KOPT-K1 (cell line): ENCODE results near the gene RAE1.

ENCODE experiments used
- H3K27ac ChIP-seq: fragments of 200-600 bp; sonication (generic); 2 replicates; pipeline ENCODE4 v1.5.1; 2016; ENCODE audit warnings: antibody characterized with exemption, mild to moderate bottlenecking, low read depth, low read length; ENCODE audit not compliant: poor library complexity, severe bottlenecking
- H3K36me3 ChIP-seq: fragments of 200-600 bp; sonication (generic); 2 replicates; pipeline ENCODE4 v1.5.1; 2017; ENCODE audit warnings: antibody characterized with exemption, mild to moderate bottlenecking, low read length, moderate library complexity; ENCODE audit not compliant: insufficient read depth
- H3K9me3 ChIP-seq: fragments of 200-600 bp; sonication (generic); 2 replicates; pipeline ENCODE4 v1.5.1; 2017; ENCODE audit warnings: antibody characterized with exemption, low read length, mild to moderate bottlenecking; ENCODE audit not compliant: insufficient read depth, poor library complexity, severe bottlenecking

The RAE1 gene

GRCh38 chr20:57385940-57386339 lies 34.9 kb downstream of the RAE1 start:
- Histone ChIP-seq H3K36me3 (peaks cover 12% of the 10 kb centered on the region), H3K9me3 (no peaks in the 10 kb centered on the region), H3K27ac (no peak overlapping the region)

DNA sequence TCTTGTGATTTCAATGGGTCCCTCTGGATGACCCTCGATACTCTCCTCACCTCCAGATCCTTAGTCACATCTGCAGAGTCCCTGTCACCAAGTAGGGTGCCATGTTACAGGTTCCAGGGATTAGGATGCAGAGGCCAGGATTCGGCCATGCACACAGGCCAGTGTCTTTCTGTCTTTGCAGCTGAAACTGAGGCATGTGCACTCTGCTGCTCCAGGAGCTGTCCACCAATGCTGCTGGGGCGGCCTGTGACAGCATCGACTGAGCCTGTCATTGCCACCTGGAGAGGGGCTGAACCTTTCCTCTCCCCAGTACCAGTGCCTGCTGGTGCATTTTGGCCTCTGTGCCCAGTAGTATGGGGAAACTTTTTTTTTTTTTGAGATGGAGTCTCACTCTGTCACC lies 35.7 kb downstream of the RAE1 start:
- Histone ChIP-seq H3K36me3 (peaks cover 5% of the 10 kb centered on the region; the same call in 1 of the 2 replicates), H3K9me3 (no peaks in the 10 kb centered on the region), H3K27ac (no peak overlapping the region)

DNA sequence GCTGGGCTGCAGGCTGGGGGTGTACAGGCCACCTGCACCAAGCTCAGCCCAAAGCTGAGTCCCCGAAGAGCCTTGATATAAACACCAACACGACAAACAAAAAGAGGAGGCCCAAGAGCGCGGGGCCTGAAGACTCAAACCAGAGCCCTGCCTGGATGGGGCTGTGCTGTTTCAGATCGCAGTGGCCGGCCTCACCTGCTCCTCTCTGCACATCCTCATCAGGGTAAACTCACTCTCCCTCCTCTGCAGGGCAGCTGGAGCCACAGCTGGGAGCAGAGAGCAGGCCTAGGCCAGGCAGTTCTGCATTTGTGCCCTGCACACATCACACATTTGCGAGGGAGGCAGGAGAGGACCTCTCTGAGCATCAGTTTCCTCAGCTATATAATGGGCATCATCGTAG lies 36.4 kb downstream of the RAE1 start:
- Histone ChIP-seq H3K36me3 (peaks cover 5% of the 10 kb centered on the region; the same call in 1 of the 2 replicates), H3K27ac (no peak overlapping the region), H3K9me3 (no peaks in the 10 kb centered on the region)

GRCh38 chr20:57387945-57388371 lies 36.9 kb downstream of the RAE1 start:
- Histone ChIP-seq H3K27ac (no peak overlapping the region), H3K36me3 (peaks cover 5% of the 10 kb centered on the region; the same call in 1 of the 2 replicates), H3K9me3 (no peaks in the 10 kb centered on the region)

DNA sequence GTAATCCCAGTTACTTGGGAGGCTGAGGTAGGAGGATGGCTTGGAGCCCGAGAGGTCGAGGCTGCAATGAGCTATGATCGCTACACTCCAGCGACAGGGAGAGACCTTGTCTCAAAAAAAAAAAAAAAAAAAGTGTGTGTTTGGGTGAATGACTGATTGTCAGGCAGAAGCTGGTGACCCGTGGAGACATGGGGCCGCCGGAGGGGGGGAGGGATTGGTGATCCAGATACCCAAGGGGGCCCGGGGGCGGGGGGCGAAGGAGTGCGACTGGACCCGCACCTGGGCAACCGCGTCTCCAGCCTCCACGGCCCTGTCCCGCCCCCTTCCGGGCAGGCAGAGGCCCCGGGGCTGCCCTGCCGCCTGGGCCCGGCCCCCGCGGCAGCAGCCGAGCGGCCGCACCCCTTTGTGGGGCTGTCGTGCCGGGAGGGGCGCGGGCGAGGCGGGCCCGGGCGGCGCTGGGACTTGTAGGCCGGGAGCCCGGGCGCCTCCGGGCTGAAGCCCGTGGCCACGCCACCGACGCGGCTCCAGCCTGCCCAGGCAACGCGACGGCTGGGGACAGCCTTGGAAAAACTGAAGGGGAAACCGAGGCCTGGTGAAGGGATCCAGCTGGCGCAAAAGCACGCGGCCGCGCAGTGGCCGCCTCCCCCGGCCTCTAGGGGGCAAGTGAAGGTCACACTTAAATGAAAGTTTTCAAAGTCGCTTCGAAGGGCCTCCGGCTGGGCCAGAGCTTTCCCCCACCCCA lies 38.1 kb downstream of the RAE1 start:
- no peaks in the 10 kb centered on the region for H3K9me3 ChIP-seq
- H3K36me3 ChIP-seq = peaks cover 12% of the 10 kb centered on the region
- no peak overlapping the region for H3K27ac ChIP-seq

DNA sequence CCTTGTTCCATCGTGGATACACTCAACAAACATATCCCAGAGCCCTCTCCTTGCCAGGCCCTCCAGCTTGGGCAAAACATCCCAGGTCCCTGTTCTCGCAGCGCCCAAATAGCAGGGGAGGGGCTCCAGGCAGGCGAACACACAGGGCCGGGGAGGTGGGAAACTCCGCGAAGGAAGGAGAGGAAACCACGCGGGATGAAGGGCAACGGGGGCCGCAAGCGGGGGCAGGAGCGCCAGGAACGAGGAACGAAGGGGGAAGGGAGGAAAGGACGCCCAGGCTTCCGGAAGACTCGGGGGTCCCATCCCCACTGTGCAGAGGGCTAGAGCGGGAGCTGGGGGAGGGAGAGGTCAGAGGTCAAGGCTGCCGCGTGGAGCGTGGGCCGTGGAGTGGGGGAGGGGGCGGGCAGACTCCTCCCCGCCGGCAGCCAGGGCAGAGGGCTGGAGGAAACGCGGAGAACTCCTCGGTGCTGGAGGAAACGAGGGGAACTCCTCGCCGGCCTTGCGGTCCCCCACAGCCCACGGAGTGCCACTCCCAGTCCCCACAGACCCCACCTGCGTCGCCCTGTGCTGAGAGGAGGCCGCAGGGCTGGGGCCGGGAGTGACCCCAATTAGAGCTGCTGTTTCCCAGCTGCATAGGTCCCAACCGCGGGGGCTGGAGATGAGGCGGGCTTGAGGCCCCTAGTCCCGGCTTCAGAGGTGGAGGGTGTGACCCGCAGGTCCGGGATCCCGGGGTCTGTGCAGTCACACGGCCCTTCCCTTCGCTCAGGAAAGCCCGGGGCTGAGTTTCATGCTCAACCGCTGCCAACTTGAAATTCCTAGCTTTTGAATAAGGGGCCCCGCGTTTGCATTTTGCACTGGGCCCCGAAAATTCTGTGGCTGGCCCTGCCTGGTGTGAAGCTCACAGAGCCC lies 38.9 kb downstream of the RAE1 start:
- Histone ChIP-seq H3K27ac (no peak overlapping the region), H3K9me3 (no peaks in the 10 kb centered on the region), H3K36me3 (peaks cover 14% of the 10 kb centered on the region; the same call in 1 of the 2 replicates)

- Histone ChIP-seq H3K36me3 (peaks cover 20% of the 10 kb centered on the region; the same call in 1 of the 2 replicates), H3K9me3 (no peaks in the 10 kb centered on the region), H3K27ac (peak within 1 kb of the TSS; percentile 24)
These were observed 39.8 kb downstream of the RAE1 start, which contains the start of gene RBM38 for GRCh38 chr20:57390604-57391438. TSS of gene RBM38 (plus strand) at chr20:57391396. CDS start at chr20:57391582, 186 bp downstream.

DNA sequence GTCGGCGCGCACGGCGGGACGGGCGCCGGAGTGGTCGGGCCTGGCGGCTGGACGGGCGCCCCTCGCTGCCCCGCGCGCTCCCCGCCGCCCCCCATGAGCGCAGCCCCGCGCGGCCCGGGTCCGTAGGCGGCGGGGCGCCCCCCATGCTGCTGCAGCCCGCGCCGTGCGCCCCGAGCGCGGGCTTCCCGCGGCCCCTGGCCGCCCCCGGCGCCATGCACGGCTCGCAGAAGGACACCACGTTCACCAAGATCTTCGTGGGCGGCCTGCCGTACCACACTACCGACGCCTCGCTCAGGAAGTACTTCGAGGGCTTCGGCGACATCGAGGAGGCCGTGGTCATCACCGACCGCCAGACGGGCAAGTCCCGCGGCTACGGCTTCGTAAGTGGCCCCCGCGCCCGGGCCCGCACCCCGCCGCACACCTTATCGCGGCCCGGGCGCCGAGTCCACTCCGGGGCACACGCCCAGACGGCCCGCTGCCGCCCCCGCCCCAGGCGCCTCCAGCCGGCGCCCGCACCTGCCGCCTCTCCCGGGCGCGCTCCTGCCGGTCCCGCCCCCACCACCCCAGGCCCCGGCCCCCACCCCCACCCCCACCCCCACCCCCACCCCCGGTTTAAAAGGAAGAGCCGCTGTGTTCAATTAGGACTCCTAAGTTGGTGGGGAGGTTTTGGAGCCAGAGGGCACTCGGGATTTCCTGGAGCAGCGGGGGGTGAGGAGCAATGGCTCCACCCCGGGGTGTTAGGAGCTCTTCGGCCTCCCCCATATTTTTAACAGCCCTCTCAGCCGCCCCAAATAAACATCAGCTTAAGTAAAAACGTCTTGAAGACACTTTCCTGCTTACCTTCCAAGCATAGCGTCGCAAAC lies 40.6 kb downstream of the RAE1 start:
- Histone ChIP-seq H3K36me3 (peaks cover 26% of the 10 kb centered on the region; the same call in 1 of the 2 replicates), H3K27ac (peak overlapping the region; percentile 24), H3K9me3 (no peaks in the 10 kb centered on the region)

- H3K9me3 ChIP-seq = no peaks in the 10 kb centered on the region
- peak overlapping the region; percentile 24 for H3K27ac ChIP-seq
- peaks cover 26% of the 10 kb centered on the region; the same call in 1 of the 2 replicates for H3K36me3 ChIP-seq
These were observed 41.6 kb downstream of the RAE1 start for GRCh38 chr20:57392512-57393271.

GRCh38 chr20:57393321-57394120 lies 42.5 kb downstream of the RAE1 start:
- H3K36me3 ChIP-seq = peaks cover 26% of the 10 kb centered on the region; the same call in 1 of the 2 replicates
- no peak overlapping the region for H3K27ac ChIP-seq
- H3K9me3 ChIP-seq = no peaks in the 10 kb centered on the region

- H3K27ac ChIP-seq = no peak overlapping the region
- H3K9me3 ChIP-seq = no peaks in the 10 kb centered on the region
- peaks cover 26% of the 10 kb centered on the region; the same call in 1 of the 2 replicates for H3K36me3 ChIP-seq
These were observed 43.3 kb downstream of the RAE1 start for GRCh38 chr20:57394121-57395082.
